HG03520 (cell line): Measurements from ENCODE around the gene SLCO4A1.
A peak's percentile ranks its signal among the peaks of the same experiment; 100 is the strongest.

Experiments used
- ATAC-seq: cut with Tn5 transposase; IDR thresholded peaks from one replicate; pipeline ENCODE4 v1.9.1; 2021; ENCODE audit warnings: mild to moderate bottlenecking, moderate library complexity; ENCODE audit not compliant: unreplicated experiment

SLCO4A1 gene

DNA sequence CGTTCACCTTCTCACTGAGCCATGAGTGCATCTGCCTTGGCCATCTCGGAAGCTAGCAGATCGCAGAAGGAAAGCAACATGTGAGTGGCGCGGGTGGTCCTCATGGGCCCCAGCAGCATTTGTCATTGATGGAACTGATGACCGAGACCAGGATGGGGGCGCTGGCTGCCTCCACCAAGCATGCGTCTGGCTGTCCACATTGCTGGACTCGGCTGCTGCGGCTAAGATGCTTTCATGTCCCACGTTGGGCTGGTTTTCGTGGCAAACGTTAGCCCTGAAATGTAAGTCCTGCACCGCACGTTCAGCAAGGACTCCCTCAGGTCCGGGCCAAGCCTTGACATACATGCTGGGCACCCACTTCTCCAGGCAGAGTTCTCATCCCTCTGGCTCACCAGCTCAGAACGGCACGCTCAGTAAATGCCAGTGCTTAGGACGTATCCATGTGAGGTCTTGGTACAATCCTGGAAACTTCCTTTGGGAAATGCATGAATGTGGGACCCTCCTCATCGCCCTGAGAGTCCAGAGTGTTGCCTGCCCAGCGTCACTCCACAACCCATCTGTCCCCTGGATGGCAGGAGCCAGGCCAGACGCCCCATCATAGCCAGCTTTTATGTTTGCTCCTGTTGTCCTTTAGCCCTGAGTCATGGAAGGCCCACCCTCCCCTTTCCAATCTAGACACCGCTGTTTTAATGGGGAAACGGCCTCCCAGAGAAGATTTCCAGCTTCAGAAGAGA, 8.4 kb downstream of the SLCO4A1 start:
- no peak for ATAC-seq

DNA sequence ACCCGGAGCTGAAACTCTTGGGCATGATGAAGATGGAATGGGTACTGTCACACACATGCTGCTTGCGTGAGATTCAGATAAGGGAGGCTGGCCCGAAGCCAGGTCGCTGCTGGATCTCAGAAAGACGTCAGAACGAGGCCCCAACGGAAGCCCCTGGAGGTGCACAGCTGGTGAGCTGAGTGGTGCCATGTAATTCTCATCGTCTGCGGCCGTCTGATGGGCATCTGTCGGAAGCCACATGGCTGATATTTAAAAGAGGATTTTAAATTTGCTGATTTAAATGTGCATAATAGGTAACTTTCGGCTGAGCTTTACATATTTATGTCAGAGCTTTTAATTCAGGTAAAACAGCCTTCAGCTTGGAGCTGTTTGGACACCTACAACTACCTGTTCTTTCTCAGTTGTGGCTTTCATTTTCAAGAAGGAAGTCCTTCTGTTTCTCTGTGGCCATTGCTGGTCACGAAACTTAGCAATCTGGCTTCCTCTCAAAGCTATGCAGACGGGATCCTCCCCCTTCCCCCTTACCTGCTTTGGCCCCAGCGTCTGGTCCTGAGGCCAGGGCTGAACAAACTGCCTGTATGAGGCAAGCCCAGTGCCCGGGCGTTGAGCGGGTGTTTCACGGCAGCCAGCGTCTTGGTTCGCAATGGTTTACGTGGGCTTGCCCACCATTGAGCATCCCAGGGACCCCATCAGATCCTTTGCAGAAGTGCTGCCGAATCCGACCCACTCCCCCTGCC, 9.2 kb downstream of the SLCO4A1 start:
- ATAC-seq, result peak; percentile 49

DNA sequence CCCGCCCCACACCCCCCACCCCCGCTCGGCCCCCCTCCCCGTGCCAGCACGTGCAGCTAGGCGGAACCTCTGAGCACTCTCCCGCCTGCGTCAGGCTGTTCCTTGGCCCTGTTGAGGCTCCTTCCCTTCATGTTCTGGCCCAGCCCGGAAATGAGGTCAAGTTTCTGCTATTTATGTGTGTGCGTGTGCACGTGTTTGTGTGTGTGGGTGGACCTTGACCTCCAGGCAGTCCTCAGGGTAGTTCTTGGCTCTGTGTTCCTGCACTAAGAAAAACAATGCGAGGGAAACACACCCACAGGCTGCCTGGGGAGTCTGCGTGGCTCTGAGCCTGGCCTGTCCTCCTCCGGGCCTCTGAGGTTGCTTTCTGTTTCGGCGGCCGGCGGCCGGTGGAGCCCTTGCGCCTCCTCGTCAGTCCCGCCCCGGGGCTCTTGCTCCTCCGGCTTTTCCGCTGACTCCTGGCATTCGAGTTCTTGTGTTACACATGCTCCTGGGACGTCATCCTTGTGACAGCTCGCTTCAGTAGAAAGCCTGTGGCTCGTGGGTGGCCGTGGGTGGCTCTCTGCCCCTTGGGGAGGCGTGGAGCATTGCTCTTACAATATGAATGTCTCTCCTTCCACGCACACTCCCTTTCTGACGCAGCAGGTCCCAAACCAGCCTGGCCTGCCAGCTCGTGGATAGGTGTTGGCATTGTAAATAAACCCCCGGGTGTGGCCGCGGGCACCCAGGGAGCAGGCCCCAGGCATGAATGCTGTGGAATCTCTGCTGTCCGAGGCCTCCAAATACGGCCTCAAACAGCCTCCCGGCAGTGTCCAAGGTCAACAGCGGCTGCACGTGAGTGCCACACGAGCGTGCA, 10.0 kb downstream of the SLCO4A1 start:
- ATAC-seq, result peak; percentile 57

DNA sequence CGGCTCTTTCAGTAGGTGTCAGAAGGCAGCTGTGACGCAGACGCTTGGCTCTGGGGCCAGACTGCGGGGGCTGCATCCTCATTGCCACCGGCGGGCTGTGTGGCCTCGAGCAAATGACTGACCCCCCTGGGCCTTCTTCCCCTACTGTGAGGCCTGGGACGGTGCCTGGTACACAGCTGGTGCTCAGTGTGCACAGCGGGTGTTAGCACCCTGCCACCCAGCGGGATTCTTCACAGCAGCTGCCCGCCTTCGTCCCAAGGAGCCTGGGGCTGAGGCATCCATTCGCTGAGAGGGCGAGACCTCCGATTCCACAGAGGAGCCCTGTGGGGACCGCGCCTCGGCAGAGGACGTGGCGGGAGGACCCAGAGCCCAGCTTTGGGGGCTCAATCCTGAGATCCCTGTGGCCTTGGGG, 10.6 kb downstream of the SLCO4A1 start:
- ATAC-seq, result no peak

DNA sequence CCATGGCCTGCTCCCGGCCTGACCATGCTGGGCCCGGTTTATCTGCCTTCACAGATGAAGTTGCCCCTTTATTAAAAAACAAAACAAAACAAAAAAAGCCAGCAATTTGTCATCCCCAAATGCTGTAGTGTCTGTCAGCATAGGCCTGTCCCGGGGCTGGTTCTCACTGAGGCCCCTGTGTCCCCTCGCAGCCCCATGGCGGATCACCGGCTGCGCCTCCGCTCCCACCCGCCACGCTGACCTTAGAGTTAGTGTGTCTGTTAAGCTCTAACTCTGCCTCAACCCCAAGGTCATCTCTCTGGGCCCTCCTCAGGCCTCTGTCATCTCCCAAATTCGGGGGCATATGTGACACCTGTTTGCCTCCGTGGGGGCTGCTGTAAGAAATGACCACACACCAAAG, 11.1 kb downstream of the SLCO4A1 start:
- ATAC-seq, result no peak

DNA sequence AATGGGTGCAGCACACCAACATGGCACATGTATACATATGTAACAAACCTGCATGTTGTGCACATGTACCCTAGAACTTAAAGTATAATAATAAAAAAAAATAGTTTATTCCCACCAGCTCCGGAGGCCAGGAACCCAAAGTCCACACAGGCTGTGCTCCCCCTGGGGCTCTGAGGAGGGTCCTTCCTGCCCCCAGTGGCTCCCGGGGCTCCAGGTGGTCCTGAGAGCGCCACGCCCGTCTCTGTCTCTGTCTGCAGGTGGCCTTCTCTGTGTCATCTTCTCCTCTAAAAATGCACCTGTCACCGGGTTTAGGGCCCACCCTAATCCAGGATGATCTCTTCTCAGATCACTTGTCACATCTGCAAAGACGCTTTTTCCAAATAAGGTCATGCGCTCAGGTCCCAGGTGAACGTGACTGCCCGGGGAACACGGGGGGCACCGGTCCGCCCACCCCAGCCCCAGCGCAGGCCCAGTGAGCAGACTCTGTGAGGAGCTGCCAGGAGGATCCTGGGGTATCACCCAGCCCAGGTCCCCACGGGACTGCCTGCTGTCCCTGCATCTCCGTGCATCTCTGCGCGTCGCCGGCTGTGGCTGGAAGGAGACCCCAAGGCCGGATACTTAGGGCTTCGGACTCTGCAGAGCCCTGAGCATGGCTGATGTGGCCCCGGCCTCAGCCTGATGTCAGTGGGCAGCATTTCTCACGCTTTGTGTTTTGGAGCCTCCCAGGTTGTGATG, 11.8 kb downstream of the SLCO4A1 start:
- ATAC-seq, result no peak

DNA sequence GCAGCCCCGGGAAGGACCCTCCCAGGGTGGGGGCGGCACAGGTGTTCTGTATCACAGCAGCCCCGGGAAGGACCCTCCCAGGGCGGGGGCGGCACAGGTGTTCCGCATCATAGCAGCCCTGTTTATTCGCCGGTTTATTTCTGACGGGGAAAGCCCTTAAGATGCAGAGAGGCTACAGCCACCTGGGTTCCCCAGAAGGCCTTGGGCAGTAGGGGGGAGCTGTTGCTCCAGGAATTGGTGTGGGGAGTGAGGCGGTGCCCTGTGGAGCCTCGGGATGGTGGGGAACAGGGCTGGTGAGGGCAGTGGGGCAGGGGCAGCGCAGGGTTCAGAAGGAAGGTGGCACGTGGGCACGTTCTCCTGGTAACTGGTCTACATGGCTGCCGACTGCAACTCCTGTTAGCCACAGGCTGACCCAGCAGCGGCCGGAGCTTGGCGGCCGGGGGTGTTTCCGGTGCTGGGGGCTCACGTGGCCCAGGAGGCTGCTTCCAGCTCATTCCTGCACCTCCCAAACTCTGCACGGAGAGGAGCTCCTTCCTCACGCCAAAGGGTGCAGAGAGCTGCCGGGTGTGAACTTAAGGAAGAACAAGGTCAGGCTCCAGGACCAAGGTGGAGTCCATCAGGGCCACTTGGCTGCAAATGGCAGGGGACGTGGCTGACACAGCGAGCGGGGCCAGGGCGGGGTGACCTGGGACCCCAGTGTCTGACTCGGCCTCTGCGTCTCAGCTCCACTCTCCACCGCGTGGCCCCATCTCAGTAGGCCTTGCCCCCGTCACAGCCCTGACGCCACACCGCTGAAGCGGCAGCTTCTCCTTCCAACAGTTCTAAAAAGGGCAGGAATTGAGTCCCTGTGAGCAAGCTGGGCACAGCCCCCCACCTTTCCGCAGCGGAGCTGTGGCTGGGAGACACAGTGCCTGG, 13.2 kb downstream of the SLCO4A1 start:
- ATAC-seq, result no peak

DNA sequence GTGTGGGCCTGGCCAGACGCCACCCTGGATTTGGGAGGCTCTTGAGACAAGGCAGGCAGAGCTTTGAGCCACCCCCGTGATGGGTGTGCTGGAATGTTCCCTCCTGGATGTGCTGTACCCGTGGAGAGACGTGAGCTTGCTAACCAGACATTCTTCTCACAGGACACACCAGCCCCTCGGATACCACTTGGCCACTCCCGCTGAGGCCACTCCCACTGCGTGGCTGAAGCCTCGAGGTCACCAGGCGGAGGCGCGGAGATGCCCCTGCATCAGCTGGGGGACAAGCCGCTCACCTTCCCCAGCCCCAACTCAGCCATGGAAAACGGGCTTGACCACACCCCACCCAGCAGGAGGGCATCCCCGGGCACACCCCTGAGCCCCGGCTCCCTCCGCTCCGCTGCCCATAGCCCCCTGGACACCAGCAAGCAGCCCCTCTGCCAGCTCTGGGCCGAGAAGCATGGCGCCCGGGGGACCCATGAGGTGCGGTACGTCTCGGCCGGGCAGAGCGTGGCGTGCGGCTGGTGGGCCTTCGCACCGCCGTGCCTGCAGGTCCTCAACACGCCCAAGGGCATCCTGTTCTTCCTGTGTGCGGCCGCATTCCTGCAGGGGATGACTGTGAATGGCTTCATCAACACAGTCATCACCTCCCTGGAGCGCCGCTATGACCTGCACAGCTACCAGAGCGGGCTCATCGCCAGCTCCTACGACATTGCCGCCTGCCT, 14.1 kb downstream of the SLCO4A1 start:
- ATAC-seq, result no peak

DNA sequence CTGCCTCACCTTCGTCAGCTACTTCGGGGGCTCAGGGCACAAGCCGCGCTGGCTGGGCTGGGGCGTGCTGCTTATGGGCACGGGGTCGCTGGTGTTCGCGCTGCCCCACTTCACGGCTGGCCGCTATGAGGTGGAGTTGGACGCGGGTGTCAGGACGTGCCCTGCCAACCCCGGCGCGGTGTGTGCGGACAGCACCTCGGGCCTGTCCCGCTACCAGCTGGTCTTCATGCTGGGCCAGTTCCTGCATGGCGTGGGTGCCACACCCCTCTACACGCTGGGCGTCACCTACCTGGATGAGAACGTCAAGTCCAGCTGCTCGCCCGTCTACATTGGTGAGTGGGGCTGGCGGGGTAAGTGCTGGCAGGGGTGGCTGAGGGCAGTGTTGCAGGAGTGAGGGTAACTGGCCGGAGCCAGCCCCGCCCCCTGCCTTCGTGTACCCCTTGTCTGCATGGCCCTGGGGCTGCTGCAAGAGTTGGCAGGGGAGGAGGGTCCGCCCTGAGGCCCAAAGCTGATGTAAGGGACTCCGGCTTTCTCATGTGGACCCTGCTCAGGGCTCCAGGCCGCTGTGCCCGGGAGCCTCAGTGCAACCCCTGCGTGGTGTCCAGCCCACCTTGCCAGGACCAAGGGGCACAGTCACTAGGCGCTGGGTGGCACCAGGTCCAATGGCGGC, 14.8 kb downstream of the SLCO4A1 start:
- ATAC-seq, result no peak

DNA sequence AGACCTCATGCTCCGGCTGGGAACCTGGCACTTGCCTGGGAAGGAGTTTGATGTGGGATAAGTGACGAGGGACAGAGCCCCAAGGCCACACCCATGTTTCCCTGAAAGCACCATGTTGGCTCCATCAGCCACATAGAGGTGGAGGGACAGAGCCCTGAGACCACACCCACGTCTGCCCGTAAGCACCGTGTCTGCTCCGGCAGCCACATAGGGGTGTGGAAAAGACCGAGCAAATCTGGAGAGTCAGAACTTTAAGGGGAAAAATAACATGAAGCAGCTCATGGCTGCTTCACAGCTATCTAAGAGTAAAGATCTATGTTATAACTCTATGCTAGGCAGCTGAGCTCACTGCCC, 15.3 kb downstream of the SLCO4A1 start:
- no peak for ATAC-seq

DNA sequence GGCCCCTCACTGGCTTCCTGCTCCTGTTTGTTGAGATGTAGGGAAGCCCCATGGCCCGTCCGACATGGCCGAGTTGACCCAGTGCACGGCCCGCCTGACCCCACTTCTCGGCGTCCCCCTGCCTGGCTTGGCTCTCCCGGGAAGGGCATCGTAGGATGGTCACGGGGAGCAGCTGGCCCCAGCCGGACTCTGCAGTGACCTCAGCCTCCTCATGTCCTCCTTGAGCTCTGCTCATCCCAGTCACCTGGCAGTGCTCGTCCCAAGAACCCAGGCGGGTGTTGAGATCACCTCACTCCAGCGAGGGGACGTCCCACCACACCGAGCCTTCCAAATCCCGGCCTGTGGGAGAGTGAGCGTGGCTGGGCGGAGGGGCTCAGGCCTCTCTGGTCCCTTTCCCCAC, 15.7 kb downstream of the SLCO4A1 start:
- ATAC-seq, result no peak

DNA sequence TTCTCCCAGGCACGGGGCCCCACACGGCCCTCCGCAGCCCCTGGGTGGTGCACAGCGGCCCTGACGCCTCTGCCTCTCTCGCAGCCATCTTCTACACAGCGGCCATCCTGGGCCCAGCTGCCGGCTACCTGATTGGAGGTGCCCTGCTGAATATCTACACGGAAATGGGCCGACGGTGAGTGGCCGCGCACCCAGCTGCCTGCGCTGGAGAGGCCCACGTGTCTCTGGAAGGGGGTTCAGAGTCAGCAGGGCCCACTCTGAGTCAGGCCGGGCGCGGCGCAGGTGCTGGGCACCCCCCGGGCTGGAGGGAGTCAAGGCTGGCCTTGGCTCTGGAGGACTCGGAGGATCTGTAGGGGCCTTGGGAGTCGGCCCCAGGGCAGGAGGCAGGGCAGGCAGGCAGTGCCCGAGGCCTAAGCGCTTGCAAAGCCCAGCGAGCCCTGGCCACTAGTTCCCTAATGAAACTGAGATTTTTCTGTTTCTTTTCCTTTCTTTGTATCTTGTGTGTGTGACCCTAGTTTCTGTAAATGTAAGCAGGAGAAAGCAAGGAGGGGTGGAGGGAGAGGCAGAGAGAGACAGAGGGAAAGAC, 16.4 kb downstream of the SLCO4A1 start:
- no peak for ATAC-seq

DNA sequence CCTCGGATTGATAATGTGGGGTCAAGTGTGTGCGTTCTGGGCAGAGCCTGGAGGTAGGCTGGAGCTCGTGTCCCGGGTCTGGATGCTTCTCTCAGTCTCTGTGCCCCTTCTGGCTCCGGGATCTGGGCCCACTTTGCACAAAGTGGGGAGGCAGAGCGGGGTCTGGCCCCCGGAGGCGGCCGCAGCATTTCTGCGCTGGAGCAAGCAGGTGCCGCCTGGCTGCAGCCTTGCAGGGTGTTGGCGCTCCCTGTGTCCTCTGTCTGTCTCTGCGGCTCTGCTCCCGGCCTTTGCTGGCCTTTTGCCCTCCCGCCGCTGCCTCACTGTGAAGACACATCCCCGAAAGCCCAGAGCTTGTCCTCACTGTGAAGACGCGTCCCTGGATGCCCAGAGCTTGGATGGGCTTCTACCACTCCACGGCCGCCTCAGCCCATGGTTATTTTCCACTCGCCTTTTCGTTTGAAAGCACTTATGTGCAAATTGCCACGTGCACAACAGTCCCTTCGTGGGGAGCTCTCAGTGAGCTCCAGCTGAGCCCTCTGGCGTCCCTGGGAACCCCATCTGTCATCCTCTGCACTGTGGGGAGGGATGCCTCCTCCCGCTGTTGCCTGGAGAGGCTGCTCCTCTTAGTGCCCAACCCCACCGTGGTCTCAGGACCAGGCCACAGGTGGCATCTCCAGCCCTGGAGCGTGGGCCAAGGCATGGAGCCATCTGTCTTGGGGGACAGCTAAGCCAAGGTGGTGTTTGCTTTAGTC, 17.4 kb downstream of the SLCO4A1 start:
- ATAC-seq, result no peak

DNA sequence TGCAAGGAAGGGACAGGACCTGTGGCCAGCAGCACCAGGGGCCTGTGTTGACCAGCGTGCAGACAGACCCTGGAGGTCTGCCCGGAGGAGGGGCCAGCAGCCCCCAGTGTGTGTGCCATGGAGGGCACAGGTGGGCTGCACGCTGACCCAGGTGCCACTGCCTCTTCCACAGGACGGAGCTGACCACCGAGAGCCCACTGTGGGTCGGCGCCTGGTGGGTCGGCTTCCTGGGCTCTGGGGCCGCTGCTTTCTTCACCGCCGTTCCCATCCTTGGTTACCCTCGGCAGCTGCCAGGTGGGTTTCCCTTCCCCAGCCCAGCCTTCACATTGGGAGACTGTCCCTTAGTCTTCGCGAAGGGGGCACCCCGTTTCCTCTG, 17.9 kb downstream of the SLCO4A1 start:
- ATAC-seq, result no peak

DNA sequence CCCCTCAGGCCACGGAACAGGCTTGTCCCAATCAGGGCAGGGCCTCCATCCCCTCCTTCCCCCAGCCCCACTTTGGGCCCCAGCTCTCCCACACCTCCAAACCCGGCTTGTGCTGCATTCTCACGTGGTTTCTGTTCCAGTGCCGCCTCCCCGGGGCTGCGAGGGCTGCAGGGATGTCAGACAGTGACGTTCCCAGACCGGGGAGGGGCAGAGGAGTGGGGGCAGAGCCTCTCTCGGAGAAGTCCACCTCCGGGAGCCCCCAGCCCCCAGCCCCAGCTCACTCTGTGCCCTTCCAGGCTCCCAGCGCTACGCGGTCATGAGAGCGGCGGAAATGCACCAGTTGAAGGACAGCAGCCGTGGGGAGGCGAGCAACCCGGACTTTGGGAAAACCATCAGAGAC, 18.5 kb downstream of the SLCO4A1 start:
- no peak for ATAC-seq

DNA sequence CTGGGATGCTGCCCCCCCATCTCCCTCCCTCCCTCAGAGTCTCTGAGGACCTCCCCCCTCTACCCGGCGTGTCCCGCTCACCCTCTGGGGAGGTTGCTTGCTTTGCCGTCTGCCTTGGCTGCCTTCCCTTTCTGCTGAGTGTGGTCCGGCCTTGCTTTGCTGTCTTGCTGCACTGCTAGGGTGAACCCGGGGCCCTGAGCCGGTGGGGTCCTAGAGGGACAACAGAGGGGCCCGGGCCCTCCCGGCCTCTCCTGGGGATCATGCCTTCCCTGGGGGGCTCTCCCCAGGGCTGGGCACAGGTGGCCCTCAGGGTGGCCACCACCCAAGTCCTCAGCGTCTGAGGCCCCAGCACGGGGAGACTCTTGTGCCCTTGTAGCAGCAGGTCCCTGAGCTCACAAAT, 19.3 kb downstream of the SLCO4A1 start:
- no peak for ATAC-seq

DNA sequence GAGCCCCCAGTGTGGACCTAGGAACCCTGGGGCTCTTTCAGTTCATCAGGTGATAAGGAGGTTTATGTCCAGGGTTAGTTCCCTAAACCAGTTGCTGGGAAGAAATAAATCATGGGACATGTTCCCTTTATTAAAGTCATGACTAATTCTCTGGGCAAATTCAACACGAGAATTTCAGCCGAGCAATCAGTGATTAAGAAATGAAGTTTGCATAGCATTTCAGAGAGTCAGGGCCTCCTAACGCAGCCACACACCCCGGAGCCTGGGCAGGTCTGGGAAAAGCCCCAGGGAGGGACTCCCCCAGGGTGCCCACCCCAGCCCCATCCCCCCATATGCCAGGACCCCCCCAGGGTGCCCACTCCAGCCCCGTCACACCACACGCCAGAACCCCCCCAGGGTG, 20.1 kb downstream of the SLCO4A1 start:
- no peak for ATAC-seq
